Measurements from ENCODE around the gene FAM227B.
"Not testable (repeated sequence)": the region's sequence is repeated elsewhere in the genome, so short reads cannot be mapped to it uniquely, and the experiment has no call there.

The FAM227B gene

DNA sequence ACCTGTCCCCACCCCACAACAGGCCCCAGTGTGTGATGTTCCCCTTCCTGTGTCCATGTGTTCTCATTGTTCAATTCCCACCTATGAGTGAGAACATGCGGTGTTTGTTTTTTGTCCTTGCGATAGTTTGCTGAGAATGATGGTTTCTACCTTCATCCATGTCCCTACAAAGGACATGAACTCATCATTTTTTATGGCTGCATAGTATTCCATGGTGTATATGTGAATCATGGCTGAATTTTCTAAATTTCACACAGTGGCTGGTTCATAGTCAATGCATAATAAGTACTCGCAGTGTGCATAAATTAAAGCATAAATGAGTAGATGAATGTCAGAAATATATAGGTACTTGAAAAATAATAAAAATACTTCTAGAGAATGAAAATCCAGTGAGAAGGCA lies 8.4 kb downstream of the FAM227B start:
- H3K9me3 ChIP-seq (ENCODE audit: control insufficient read depth, insufficient read depth, low read length); H3K4me1 ChIP-seq (ENCODE audit: control insufficient read depth, insufficient read depth, low read length); H3K36me3 ChIP-seq (ENCODE audit: control insufficient read depth, insufficient read depth, low read length); H3K27ac ChIP-seq (ENCODE audit: low read depth, low read length); H3K9ac ChIP-seq (ENCODE audit: low read depth, low read length); H3K27me3 ChIP-seq (ENCODE audit: control insufficient read depth, insufficient read depth, low read length); H3K4me3 ChIP-seq (ENCODE audit: low read depth, low read length): not testable (repeated sequence)

DNA sequence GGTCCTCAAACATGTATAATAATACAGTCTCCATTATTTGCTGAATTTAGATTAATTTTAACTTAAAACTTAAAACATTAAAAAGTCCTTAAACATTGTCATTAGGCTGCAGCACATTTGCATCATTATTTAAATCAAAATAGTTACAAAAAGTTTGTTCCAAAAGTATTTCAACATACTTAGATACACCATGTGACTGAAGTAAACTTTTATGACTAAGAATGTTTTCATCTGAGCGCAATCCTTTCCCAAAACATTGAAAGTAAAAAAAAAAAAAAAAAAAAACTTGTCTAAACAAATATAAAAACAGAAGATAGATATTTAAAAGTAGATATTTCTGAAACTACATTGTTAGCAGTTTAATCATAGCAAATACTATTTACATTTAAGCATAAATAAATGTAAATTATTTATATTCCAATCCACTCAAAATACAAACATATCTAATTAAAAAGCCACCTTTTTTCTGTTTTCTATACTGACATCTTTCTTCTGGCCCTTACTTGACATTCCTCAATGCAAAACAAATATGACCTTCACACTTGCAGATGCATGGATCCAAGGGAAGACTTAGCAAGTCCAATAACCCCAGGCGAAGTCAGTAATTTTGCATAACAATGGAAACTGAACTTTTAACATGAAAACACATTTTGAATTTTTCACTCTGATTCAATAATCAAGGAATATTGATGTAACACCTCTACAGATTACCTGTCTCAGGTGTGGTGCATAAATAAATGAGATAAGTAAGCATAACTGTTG lies 10.3 kb downstream of the FAM227B start:
- Histone ChIP-seq H3K9ac (ENCODE audit: low read depth, low read length) (no peak overlapping the region), H3K36me3 (ENCODE audit: control insufficient read depth, insufficient read depth, low read length) (no peaks in the 10 kb centered on the region), H3K4me3 (ENCODE audit: low read depth, low read length) (no peak overlapping the region; the same call in 1 of the 2 replicates), H3K4me1 (ENCODE audit: control insufficient read depth, insufficient read depth, low read length) (peaks cover 8% of the 10 kb centered on the region), H3K27ac (ENCODE audit: low read depth, low read length) (no peak overlapping the region), H3K9me3 (ENCODE audit: control insufficient read depth, insufficient read depth, low read length) (peaks cover 2% of the 10 kb centered on the region; the same call in 1 of the 2 replicates), H3K27me3 (ENCODE audit: control insufficient read depth, insufficient read depth, low read length) (no peaks in the 10 kb centered on the region)

DNA sequence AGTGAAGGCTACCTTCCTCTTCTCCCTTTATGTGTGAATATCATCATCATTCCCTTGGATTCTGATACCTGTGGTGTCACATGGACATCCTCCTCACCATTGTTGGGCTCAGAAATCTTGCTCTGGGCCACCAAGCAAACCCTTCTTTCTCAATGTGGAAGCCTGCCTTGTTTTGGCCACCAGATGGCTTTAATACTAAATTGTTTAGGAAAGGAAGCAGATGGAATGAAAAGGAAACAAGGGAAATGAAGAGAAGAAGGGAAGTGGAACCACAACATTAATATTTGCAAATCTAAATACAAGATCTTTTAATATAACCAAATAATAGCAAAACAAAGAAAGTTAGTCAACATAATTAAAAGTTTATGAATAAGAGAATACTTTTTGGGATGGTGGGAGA lies 14.0 kb downstream of the FAM227B start:
- no peak overlapping the region for H3K4me3 ChIP-seq (ENCODE audit: low read depth, low read length)
- H3K9ac ChIP-seq (ENCODE audit: low read depth, low read length) = no peak overlapping the region
- no peaks in the 10 kb centered on the region for H3K9me3 ChIP-seq (ENCODE audit: control insufficient read depth, insufficient read depth, low read length)
- H3K4me1 ChIP-seq (ENCODE audit: control insufficient read depth, insufficient read depth, low read length) = peaks cover 8% of the 10 kb centered on the region
- H3K27me3 ChIP-seq (ENCODE audit: control insufficient read depth, insufficient read depth, low read length) = no peaks in the 10 kb centered on the region
- H3K36me3 ChIP-seq (ENCODE audit: control insufficient read depth, insufficient read depth, low read length) = no peaks in the 10 kb centered on the region
- H3K27ac ChIP-seq (ENCODE audit: low read depth, low read length) = no peak overlapping the region

DNA sequence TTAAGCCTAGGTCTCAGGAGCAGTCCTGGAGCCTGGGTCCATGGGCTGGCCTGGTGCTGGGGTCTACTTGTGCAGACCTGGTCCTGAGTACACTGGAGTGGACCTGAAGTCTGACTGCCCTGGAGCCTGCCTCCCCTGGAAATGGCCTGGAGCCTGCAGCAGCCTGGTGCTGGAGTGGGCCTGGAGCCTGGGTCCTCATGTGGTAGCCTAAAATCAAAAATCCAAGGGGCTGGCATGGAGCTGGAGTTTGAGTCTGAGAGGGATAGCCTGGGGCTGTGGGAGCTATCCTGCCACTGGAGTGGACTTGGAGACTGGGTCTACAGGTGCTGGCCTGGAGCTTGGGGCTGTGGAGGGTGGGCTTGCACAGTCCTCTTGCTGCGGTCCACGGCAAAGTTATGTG lies 15.0 kb downstream of the FAM227B start:
- Histone ChIP-seq H3K27me3 (ENCODE audit: control insufficient read depth, insufficient read depth, low read length) (no peaks in the 10 kb centered on the region), H3K36me3 (ENCODE audit: control insufficient read depth, insufficient read depth, low read length) (no peaks in the 10 kb centered on the region), H3K27ac (ENCODE audit: low read depth, low read length) (no peak overlapping the region), H3K9ac (ENCODE audit: low read depth, low read length) (no peak overlapping the region), H3K4me3 (ENCODE audit: low read depth, low read length) (no peak overlapping the region), H3K9me3 (ENCODE audit: control insufficient read depth, insufficient read depth, low read length) (no peaks in the 10 kb centered on the region), H3K4me1 (ENCODE audit: control insufficient read depth, insufficient read depth, low read length) (peaks cover 3% of the 10 kb centered on the region)

DNA sequence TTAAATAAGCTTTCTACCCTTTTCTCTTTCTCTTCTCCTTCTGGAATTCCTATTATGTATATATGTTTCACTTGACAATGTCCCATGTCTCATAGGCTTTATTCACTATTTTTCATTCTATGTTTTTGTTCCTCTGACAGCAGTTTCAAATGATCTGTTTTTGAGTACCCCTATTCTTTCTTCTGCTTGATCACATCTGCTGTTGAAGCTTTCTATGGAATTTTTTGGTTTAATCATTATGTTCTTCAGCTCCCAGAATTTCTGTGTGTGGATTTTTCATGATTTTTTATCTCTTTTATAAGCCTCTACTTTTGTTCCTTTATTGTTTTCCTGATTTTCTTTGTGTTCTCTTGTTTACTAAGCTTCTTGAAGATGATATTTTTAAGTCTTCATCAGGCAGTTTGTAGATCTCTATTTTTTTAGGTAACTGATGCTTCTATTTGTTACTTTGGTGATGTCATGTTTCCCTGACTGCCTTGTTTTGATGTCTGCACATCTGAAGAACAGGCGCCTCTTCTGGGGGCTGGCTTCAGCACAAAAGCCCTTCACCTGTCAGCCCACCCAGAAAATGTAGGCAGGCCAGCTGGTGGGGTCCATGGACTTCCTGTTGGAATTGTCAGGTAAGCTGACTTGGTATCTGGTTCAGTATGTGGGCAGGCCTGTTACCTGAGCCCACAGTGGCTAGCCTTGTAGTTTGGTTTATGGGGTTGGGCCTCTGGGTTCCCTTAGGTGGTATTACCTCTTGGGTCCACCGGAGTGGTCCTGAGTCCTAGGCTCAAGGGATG lies 15.8 kb downstream of the FAM227B start:
- H3K4me1 ChIP-seq (ENCODE audit: control insufficient read depth, insufficient read depth, low read length) = no peaks in the 10 kb centered on the region
- H3K27ac ChIP-seq (ENCODE audit: low read depth, low read length) = no peak overlapping the region
- H3K9me3 ChIP-seq (ENCODE audit: control insufficient read depth, insufficient read depth, low read length) = peaks cover 3% of the 10 kb centered on the region; the same call in 1 of the 2 replicates
- H3K9ac ChIP-seq (ENCODE audit: low read depth, low read length) = no peak overlapping the region
- no peaks in the 10 kb centered on the region for H3K36me3 ChIP-seq (ENCODE audit: control insufficient read depth, insufficient read depth, low read length)
- no peaks in the 10 kb centered on the region for H3K27me3 ChIP-seq (ENCODE audit: control insufficient read depth, insufficient read depth, low read length)
- H3K4me3 ChIP-seq (ENCODE audit: low read depth, low read length) = no peak overlapping the region

DNA sequence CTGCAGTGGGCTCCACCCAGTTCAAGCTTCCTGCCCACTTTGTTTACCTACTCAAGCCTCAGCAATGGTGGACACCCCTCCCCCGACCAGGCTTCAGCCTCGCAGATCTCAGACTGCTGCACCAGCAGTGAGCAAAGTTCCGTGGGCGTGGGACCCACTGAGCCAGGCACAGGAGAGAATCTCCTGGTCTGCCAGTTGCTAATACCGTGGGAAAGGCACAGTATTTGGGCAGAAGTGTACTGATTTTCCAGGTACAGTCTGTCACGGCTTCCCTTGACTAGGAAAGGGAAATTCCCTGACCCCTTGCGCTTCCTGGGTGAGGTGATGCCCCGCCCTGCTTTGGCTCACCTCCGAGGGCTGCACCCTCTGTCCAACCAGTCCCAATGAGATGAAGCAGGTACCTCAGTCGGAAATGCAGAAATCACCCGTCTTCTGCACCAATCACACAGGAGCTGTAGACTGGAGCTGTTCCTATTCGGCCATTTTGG lies 27.7 kb downstream of the FAM227B start:
- H3K27ac ChIP-seq (ENCODE audit: low read depth, low read length); H3K4me3 ChIP-seq (ENCODE audit: low read depth, low read length); H3K9me3 ChIP-seq (ENCODE audit: control insufficient read depth, insufficient read depth, low read length); H3K9ac ChIP-seq (ENCODE audit: low read depth, low read length); H3K36me3 ChIP-seq (ENCODE audit: control insufficient read depth, insufficient read depth, low read length); H3K4me1 ChIP-seq (ENCODE audit: control insufficient read depth, insufficient read depth, low read length); H3K27me3 ChIP-seq (ENCODE audit: control insufficient read depth, insufficient read depth, low read length): not testable (repeated sequence)

DNA sequence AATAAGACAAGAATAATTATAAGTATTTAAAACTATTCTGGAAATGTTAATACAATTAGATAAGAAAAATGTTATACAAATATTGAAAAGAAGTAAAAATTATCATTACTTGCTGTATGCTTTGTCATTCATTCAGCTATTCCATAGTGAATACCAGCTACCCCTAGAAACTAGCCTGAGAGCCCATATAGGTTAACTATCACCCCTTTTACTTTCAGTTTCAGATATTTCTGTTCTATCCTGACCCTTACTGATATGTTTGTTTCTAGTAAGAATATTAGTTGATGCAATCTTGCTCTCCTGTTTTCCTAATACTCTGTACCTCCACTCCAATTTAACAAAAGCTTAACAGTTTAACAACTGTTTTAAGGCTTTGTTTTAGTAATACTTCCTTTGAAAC lies 31.6 kb downstream of the FAM227B start:
- H3K9me3 ChIP-seq (ENCODE audit: control insufficient read depth, insufficient read depth, low read length) = 0 out of 2 replicates have a peak, but pooled peaks cover 5% of the 10 kb centered on the region

DNA sequence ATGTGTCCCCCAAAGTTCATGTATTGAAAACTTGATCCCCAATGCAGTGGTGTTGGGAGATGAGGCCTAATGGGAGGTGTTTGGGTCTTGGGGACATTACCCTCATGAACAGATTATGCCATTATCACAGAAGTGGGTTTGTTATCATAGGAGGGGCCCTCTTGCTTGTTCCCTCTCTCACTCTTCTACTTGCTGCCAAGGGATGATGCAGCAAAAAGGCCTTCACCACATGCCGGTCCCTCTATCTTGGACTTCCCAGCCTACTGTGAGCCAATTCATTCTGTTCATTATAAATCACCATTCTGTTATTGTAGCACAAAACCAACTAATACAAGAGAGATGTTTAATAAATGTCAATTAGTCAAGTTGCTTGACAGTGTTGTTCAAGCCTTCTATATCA lies 47.2 kb downstream of the FAM227B start:
- no peak overlapping the region for H3K27ac ChIP-seq (ENCODE audit: low read depth, low read length)
- H3K27me3 ChIP-seq (ENCODE audit: control insufficient read depth, insufficient read depth, low read length) = no peaks in the 10 kb centered on the region
- H3K4me1 ChIP-seq (ENCODE audit: control insufficient read depth, insufficient read depth, low read length) = no peaks in the 10 kb centered on the region
- H3K4me3 ChIP-seq (ENCODE audit: low read depth, low read length) = no peak overlapping the region
- no peaks in the 10 kb centered on the region for H3K9me3 ChIP-seq (ENCODE audit: control insufficient read depth, insufficient read depth, low read length)
- no peaks in the 10 kb centered on the region for H3K36me3 ChIP-seq (ENCODE audit: control insufficient read depth, insufficient read depth, low read length)
- H3K9ac ChIP-seq (ENCODE audit: low read depth, low read length) = no peak overlapping the region

More for the DNA sequence above, 31.6 kb downstream of the FAM227B start:
- Histone ChIP-seq H3K36me3 (ENCODE audit: control insufficient read depth, insufficient read depth, low read length) (no peaks in the 10 kb centered on the region), H3K4me1 (ENCODE audit: control insufficient read depth, insufficient read depth, low read length) (no peaks in the 10 kb centered on the region), H3K9ac (ENCODE audit: low read depth, low read length) (no peak overlapping the region), H3K27ac (ENCODE audit: low read depth, low read length) (no peak overlapping the region), H3K27me3 (ENCODE audit: control insufficient read depth, insufficient read depth, low read length) (no peaks in the 10 kb centered on the region), H3K4me3 (ENCODE audit: low read depth, low read length) (no peak overlapping the region)

DNA sequence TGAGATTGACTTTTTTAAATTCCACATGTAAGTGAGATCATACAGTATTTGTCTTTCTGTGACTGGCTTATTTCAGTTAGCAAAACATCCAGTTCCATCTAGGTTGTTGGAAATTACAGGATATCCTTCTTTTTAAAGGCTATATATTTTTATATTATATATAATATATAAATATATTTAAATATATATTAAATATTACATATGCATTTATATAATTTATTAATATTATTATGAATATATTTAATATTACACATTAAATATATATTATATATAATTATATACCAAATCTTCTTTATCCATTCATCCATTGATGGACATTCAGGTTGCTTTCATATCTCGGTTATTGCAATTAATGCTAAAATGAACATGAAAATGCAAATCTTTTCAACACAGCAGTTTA lies 49.9 kb downstream of the FAM227B start:
- Histone ChIP-seq H3K9me3 (ENCODE audit: control insufficient read depth, insufficient read depth, low read length) (no peaks in the 10 kb centered on the region), H3K36me3 (ENCODE audit: control insufficient read depth, insufficient read depth, low read length) (no peaks in the 10 kb centered on the region), H3K27ac (ENCODE audit: low read depth, low read length) (no peak overlapping the region), H3K27me3 (ENCODE audit: control insufficient read depth, insufficient read depth, low read length) (no peaks in the 10 kb centered on the region), H3K9ac (ENCODE audit: low read depth, low read length) (no peak overlapping the region), H3K4me1 (ENCODE audit: control insufficient read depth, insufficient read depth, low read length) (no peaks in the 10 kb centered on the region), H3K4me3 (ENCODE audit: low read depth, low read length) (no peak overlapping the region)

DNA sequence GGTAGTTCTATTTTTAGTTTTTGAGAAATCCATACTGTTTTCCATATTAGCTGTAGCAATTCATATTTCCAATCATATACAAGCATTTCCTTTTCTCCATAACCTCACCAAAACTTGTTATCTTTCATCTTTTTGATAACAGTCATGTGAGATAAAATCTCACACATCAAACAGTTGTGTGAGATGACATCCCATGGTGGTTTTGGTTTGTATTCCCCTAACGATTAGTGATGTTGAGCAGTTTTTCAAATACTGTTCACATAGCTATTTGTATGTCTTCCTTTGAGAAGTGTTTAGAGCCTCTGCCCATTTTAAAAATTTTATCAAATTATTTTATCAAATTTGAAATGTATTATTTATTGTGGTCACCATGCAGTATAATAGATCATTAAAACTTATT lies 50.4 kb downstream of the FAM227B start:
- Histone ChIP-seq H3K36me3 (ENCODE audit: control insufficient read depth, insufficient read depth, low read length) (no peaks in the 10 kb centered on the region), H3K9ac (ENCODE audit: low read depth, low read length) (no peak overlapping the region), H3K27ac (ENCODE audit: low read depth, low read length) (no peak overlapping the region), H3K27me3 (ENCODE audit: control insufficient read depth, insufficient read depth, low read length) (no peaks in the 10 kb centered on the region), H3K9me3 (ENCODE audit: control insufficient read depth, insufficient read depth, low read length) (no peaks in the 10 kb centered on the region), H3K4me3 (ENCODE audit: low read depth, low read length) (no peak overlapping the region), H3K4me1 (ENCODE audit: control insufficient read depth, insufficient read depth, low read length) (no peaks in the 10 kb centered on the region)

DNA sequence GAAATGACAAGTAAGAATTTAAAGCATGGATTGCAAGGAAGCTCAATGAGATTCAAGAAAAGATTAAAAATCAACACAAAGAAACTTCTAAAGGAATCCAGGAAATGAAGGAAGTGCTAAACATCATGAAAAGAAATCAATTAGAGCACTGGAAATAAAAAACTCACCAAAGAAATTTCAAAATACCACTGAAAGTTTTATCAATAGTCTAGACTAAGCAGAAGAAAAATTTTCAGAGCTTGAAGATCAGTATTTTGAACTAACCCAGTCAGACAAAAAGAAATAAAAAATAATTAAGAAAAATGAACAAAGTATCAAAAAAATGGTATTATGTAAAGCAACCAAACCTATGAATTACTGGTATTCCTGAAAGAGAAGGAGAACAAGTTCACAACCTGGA lies 60.6 kb downstream of the FAM227B start:
- H3K4me3 ChIP-seq (ENCODE audit: low read depth, low read length) = no peak overlapping the region
- H3K9me3 ChIP-seq (ENCODE audit: control insufficient read depth, insufficient read depth, low read length) = 0 out of 2 replicates have a peak, but pooled peaks cover 7% of the 10 kb centered on the region
- no peaks in the 10 kb centered on the region for H3K4me1 ChIP-seq (ENCODE audit: control insufficient read depth, insufficient read depth, low read length)

More for the DNA sequence above, 60.6 kb downstream of the FAM227B start:
- Histone ChIP-seq H3K36me3 (ENCODE audit: control insufficient read depth, insufficient read depth, low read length) (no peaks in the 10 kb centered on the region), H3K27me3 (ENCODE audit: control insufficient read depth, insufficient read depth, low read length) (no peaks in the 10 kb centered on the region), H3K27ac (ENCODE audit: low read depth, low read length) (no peak overlapping the region), H3K9ac (ENCODE audit: low read depth, low read length) (no peak overlapping the region)
